Measurements from ENCODE around the gene B3GAT1. TPM values are rescaled to one million over a fixed set of nuclear protein-coding genes. Genes with fewer than 3 reads are reported as not detected.

B3GAT1 gene
- total RNA-seq, 1 donor from 2014 or later, result not detected

DNA sequence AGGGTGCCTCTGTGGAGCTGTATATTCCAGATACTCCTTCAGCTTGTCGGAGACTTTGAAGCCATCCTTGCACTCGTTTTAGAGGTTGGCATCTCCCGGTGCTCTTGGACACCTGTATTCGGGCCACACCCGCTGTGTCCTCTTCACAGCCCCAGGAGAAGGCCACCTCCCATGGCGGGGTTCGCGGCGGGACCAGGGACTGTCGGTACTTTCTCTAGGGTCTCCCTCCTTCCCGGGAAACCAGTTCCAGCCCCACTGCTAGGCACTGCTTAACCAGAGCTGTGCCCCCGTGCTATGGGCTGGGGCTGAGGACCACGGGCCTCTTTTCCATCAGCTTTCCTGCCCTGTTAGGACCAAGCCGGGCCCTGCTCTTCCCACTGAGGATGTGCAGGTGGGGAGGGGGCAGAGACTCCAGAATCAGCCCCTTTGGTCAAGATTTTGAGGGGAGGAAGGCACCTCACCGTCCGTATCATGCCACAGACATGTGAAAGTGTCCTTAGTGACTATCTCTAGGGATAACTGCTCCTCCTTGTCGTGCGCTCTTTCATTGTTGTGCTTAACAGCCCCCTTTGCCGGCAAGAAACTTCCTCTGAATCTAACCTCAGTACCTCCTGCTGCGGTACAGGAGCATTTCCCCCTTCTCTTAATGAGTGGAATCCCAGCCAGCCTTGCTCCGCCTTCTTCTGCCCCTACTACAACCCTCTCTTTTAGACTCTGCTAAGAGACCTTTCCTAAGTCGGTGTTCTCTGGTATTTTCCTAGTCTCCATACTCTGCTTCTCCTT is 1.2 kb upstream of the B3GAT1 start:
- DNase-seq (ENCODE audit: low read depth in 2 of 2), result no peak

GRCh38 chr11:134410766-134411165 is 1.3 kb downstream of the B3GAT1 start:
- no peak for DNase-seq (ENCODE audit: low read depth in 2 of 2)

- DNase-seq (ENCODE audit: low read depth in 2 of 2), result no peak
Observed at GRCh38 chr11:134409552-134410429, 2.3 kb downstream of the B3GAT1 start.

- DNase-seq (ENCODE audit: low read depth in 2 of 2), result no peak
Observed at GRCh38 chr11:134407923-134408322, 4.1 kb downstream of the B3GAT1 start.

GRCh38 chr11:134407321-134407828 is 4.7 kb downstream of the B3GAT1 start:
- no peak for DNase-seq (ENCODE audit: low read depth in 2 of 2)

DNA sequence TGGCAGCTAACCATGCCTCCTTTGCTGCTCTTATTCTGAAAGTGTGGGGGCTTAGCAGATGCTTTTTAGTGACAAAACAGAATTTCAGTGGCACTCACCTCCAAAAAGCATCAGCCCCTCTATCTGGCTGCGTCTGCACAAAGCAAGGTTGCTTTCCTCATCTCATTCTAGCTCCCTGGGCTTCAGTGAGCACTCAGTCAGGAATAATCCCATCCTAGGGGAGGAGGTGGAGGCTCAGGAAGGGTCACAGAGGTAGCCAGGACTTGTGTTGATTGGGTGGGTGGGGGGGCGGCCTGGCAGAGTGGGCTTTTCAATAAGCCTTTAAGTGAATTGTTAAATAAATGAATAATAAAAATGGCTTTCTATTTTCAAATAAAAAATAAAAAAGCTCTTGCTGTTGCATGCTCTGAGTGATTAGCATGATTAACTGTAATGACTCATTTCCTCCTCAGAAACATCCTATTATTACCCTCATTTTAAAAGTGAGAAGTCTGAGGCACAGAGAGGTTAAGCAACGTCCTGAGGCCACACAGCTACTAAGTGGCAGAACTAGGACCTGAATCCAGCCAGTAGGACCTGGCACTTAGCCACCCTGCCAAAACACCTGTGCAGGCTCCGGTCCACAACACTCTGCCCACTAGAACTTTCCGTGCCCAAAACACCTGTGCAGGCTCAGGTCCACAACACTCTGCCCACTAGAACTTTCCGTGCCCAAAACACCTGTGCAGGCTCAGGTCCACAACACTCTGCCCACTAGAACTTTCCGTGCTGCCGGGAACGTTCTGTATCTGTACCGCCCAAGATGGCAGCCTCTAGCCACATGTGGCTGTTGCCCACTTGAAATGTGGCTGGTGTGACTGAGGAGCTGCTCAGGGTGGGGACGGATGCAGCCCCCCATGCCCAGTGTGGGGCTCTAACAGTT is 5.5 kb downstream of the B3GAT1 start:
- DNase-seq (ENCODE audit: low read depth in 2 of 2), result no peak

- DNase-seq (ENCODE audit: low read depth in 2 of 2), result no peak
Observed at GRCh38 chr11:134405841-134406240, 6.2 kb downstream of the B3GAT1 start.

- DNase-seq (ENCODE audit: low read depth in 2 of 2), result no peak
Observed at GRCh38 chr11:134405436-134405835, 6.6 kb downstream of the B3GAT1 start.

- DNase-seq (ENCODE audit: low read depth in 2 of 2), result no peak
Observed at GRCh38 chr11:134404575-134405341, 7.3 kb downstream of the B3GAT1 start.

GRCh38 chr11:134402910-134403309 is 9.1 kb downstream of the B3GAT1 start:
- no peak for DNase-seq (ENCODE audit: low read depth in 2 of 2)

GRCh38 chr11:134401825-134402809 is 9.9 kb downstream of the B3GAT1 start:
- no peak for DNase-seq (ENCODE audit: low read depth in 2 of 2)

DNA sequence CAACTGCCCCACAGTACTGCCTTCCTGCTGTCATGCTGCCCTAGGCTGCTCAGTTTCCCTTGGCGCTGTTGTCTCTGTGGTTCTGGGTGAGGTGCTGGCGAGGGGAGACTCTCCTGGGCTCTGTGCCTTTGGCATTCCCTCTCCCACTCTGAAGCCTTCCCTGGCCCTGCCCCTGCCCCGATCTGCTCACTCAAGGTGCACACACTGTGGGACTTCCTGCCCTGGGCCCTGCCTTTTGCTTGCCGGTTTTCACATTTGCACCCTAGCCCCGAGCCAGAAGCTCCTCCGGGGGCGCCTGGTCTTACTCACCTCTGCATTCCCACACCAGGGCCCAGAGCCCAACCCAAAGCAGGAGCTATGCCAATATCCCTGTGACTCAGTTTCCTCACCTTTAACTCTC is 12.0 kb downstream of the B3GAT1 start:
- DNase-seq (ENCODE audit: low read depth in 2 of 2), result no peak

- no peak for DNase-seq (ENCODE audit: low read depth in 2 of 2)
Observed at GRCh38 chr11:134399293-134399654, 12.8 kb downstream of the B3GAT1 start.

- DNase-seq (ENCODE audit: low read depth in 2 of 2), result no peak
Observed at GRCh38 chr11:134398644-134399292, 13.3 kb downstream of the B3GAT1 start.

GRCh38 chr11:134398079-134398444 is 14.0 kb downstream of the B3GAT1 start:
- no peak for DNase-seq (ENCODE audit: low read depth in 2 of 2)

GRCh38 chr11:134397304-134398078 is 14.6 kb downstream of the B3GAT1 start:
- DNase-seq (ENCODE audit: low read depth in 2 of 2), result no peak

DNA sequence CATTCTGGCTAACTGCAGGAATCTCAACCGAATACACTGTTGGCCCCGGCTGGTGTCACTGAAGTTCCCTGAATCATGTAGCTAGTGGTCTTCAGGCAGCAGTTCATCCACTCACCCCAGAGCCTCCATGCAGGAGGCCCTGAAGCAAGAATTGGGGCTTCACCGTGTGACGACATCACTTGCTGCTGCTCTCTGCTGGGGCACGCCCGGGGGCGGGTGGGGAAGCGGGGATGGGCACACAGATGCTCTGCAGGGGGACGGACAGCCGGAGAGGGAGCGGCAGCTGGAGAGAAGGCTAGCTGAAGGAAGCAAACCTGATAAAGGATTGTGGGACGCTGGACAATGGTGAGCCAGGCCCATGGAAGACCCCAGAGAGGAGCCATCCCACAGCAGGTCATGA is 17.0 kb downstream of the B3GAT1 start:
- DNase-seq (ENCODE audit: low read depth in 2 of 2), result no peak

- DNase-seq (ENCODE audit: low read depth in 2 of 2), result no peak
Observed at GRCh38 chr11:134394311-134394710, 17.7 kb downstream of the B3GAT1 start.
